Transverse colon (tissue), 4 donors: ENCODE data around the gene RHOH.

ENCODE experiments used
- CTCF ChIP-seq, 5 experiments: fragments of 200-600 bp in 3 of 5; fragments of 450-650 bp in 2 of 5; sonication (generic) in 3 of 5; IDR thresholded peaks; 1 replicate in 2 of 5; 2 replicates in 3 of 5; pipeline ENCODE4 v1.5.1; 2016 to 2017; ENCODE audit warnings: antibody characterized with exemption in 5 of 5, inconsistent platforms in 3 of 5, mild to moderate bottlenecking in 2 of 5, moderate library complexity in 1 of 5
- POLR2A ChIP-seq: fragments of 450-650 bp; IDR thresholded peaks from one replicate; pipeline ENCODE4 v1.6.1; 2016; ENCODE audit warnings: antibody characterized with exemption, mild to moderate bottlenecking, moderate library complexity
- POLR2AphosphoS5 ChIP-seq, 3 donors: sonication (generic); formaldehyde crosslinking; IDR thresholded peaks; one replicate each; pipeline ENCODE4 v1.6.1; 2016; ENCODE audit warnings: antibody characterized with exemption in 3 of 3

DNA sequence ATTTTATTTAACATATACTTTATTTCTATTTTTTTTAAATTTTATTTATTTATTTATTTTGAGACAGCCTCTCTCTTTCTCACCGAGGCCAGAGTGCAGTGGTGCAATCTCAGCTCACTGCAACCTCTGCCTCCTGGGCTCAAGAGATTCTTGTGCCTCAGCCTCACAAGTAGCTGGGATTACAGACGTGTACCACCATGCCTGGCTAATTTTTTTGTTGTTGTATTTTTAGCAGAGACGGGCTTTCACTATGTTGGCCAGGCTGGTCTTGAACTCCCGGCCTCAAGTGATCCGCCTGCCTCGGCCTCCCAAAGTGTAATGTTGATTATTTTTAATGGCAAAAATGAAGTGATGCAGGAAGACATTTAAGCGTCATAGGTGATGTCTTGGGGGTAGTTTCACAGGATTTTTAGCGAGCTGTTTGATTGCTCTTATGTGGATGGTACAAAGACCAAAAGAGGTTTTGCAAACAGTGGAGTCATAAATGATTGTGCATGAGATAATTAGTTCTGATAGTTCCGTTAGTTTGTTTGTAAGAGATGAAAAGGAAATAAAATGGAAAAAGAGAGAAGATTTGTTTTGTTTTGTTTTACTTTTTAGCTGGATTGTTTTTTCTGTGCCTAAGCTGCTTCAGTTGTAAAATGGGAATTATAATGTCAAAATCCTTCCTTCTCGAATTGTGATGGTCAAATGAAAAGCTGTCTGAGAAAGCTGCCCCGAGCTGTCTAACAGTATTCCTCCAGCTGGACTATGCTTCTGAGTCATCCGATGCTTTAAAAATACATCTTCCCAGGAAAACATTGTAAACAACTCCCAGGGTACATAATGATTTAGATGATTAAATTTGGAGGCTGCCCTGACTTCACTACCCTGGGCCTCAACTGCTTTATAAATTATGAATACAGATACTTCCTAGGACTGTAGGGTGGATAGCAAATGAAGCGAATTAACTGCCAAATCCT, 14.7 kb downstream of the RHOH start:
- no peak for TF ChIP-seq CTCF (IDR thresholded peaks at IDR 0.05)
- no peak for TF ChIP-seq POLR2A
- no peak for TF ChIP-seq POLR2AphosphoS5 (IDR thresholded peaks at IDR 0.05)
